Measurements from ENCODE around the gene ZNF275.
"Not testable (repeated sequence)": the region's sequence is repeated elsewhere in the genome, so short reads cannot be mapped to it uniquely, and the experiment has no call there.

ZNF275 gene

GRCh38 chrX:153361781-153362397, 27.9 kb downstream of the ZNF275 start:
- no peak for DNase-seq (ENCODE audit: low spot score)

- no peak for DNase-seq (ENCODE audit: low spot score)
Observed at GRCh38 chrX:153365670-153366069, 31.7 kb downstream of the ZNF275 start.

GRCh38 chrX:153366119-153366518, 32.2 kb downstream of the ZNF275 start:
- DNase-seq (ENCODE audit: low spot score): no peak

GRCh38 chrX:153366878-153367538, 33.1 kb downstream of the ZNF275 start:
- no peak for DNase-seq (ENCODE audit: low spot score)

- DNase-seq (ENCODE audit: low spot score): no peak
Observed at GRCh38 chrX:153370293-153371055, 36.5 kb downstream of the ZNF275 start.

GRCh38 chrX:153371256-153371655, 37.3 kb downstream of the ZNF275 start:
- no peak for DNase-seq (ENCODE audit: low spot score)

DNA sequence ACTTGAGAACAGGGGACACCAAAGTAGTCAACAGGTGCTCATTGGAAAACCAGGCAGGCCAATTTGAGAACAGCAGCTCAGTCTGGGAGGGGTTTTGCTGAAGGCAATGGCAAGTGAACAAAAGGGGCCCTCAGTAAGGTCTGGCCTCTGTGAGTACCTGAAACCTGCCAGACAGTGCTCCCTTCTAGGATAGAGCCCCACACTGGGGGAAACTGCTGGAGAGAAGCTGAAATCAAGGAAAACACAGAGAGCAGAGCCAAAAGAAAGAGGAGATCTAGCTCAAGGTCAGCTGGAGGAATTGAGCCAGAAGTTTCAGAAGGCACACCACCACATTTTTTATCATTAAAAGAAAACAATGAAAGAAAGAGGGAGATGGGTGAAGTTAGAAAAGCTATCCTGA, 39.0 kb downstream of the ZNF275 start:
- no peak for DNase-seq (ENCODE audit: low spot score)

DNA sequence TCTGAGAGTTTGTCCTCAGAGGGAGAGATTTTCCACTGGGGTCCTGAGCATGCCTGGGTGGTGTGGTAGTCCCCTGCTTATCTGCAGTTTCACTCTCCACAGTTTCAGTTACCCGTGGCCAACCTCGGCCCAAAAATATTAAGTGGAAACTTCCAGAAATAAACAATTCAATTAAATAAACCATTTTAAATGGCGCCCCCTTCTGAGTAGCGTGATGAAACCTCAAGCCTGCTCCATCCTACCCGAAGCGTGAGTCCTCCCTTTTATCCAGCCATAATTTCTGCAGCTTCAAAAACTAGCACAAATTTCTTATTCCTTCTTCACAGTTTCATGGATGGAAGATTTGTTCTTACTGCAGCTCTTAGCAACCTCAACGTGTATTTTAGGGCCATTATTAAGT, 40.5 kb downstream of the ZNF275 start:
- DNase-seq (ENCODE audit: low spot score): no peak

GRCh38 chrX:153375571-153375970, 41.6 kb downstream of the ZNF275 start:
- DNase-seq (ENCODE audit: low spot score): no peak

DNA sequence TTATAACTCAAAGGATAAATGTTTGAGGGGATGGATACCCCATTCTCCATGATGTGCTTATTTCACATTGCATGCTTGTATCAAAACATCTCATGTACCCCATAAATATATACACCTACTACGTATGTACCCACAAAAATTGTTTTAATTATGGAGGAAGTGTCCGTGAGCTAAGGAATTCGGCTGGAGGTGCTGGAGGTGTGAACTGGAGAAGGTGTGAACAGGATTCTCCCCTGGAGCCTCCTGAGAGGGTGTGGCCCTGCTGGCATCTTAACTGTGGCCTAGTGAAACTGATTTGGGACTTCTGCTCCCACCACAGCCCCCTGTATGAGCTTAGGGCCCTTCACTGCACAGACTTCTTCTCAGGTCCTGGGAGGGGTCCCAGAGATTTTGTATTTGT, 43.8 kb downstream of the ZNF275 start:
- DNase-seq (ENCODE audit: low spot score): no peak

DNA sequence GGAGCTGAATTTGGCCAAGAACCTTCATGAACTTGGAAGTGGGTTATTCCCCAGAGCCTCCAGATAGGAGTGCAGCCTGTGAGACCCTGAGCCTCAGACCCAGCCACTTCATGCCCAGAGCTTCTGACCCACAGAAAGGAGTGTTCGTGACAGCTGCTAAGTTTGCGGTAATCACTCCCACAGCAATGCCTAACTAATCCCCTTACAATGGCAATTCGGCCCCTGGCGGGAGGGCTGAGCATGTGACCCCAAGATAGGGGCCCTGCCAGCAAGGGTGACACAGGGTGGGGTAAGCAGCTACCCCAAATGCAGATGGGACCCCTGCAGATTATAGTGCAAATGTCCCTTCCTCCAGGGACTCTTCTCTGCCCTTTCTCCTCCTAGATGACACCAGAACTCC, 44.7 kb downstream of the ZNF275 start:
- DNase-seq (ENCODE audit: low spot score): no peak

GRCh38 chrX:153379508-153379907, 45.6 kb downstream of the ZNF275 start:
- DNase-seq (ENCODE audit: low spot score): no peak

- DNase-seq (ENCODE audit: low spot score): no peak
Observed at GRCh38 chrX:153379971-153380581, 46.1 kb downstream of the ZNF275 start.

GRCh38 chrX:153380691-153381090, 46.7 kb downstream of the ZNF275 start:
- no peak for DNase-seq (ENCODE audit: low spot score)

DNA sequence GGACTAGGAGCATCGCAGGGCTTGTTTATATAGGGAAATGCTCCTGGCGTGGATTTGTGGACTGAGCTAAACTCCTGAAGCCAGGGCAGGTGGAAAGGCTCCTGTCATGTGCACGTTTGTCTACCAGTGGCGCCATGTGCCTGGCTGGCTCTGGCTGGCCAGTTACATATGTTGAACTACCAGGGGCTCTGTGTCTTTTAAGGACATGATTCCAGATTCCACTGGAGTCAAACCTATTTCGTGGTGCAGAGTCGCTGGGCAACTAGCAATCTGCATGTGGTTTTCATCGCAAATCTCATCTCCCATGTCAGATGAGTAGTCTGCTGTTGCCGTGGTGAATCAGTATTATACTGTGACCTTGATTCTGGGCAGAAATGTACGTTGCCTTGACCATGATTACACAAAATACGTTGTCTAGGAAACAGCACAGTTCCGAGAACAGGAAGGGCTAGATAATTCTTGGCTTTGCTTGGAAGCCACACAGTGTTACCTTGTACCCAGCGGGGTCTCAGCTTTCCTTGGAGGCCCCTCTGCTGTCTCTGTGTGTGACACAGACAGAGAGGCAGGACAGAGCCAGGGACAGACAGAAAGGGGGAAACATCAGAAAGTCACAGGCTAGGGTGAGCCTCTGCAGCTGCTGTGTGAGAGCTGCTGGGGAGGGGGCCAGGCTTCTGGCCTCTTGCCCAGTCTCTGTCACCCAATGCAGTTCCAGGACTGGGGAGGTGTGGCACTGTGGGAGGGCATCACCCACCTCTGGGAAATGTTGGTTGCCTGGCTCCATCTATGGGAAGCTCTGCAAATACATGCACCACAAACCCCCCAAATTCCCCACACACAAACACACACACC, 48.0 kb downstream of the ZNF275 start:
- DNase-seq (ENCODE audit: low spot score): peak; percentile 10

DNA sequence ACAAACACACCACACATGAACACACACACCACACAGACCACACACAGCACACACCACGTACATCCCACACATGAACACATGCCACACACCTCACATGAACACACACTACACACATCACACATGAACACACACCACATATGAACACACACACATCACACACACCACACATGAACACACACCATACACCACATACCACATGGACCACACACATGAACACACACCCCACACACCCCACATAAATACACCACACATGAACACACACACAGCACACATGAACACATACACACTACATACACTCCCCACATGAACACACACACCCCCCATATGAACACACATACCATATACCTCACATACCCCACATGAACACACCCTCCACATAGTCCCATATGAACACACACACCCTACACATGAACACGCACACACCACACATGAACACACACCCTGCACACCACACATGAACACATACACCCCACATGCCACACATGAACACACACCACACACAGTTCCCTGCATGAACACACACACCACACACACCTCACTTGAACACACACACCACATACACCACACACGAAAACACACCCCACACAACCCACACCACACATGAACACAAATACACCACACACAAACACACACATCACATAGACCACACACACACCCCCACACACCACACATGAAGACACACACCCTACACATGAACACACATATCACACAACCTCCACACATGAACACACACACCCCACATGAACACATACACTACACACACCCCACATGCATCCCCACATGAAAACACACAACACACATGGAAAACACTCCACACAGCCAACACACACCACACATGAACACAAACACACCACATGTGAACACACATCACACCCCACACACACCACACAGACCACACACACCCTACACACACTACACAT, 48.9 kb downstream of the ZNF275 start:
- DNase-seq (ENCODE audit: low spot score): no peak

DNA sequence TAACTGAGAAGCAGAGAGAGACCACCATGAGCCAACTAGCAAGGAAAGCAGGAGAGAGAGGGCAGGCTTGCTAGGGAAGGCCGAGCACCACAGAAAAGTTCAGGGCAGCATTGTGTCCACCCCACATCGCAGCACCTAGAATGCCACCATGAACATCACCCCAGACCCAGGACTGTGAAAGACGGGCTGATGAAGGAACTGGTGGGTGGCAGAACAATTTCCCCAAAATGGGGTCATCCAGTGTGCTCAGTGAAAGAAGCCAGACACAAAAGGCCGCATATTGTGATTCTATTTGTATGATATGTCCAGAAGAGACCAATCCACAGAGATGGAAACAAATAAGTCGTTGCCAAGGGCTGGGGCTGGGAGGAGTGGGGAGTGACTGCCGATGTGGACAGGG, 50.4 kb downstream of the ZNF275 start:
- DNase-seq (ENCODE audit: low spot score): no peak

DNA sequence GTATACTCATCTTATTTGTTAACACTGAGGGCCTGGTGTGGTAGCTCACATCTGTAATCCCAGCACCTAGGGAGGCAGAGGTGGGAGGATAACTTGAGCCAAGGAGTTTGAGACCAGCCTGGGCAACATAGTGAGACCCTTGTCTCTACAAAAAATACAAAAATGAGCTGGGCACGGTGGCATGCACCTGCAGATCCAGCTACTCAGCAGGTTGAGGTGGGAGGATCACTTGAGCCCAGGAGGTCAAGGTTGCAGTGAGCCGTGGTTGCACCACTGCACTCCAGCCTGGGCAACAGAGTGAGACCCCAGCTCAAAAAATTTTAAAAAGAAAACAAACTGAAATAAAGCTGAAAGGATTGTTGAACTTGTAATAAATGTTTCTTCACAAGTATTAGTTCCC, 51.0 kb downstream of the ZNF275 start:
- DNase-seq (ENCODE audit: low spot score): not testable (repeated sequence)

- DNase-seq (ENCODE audit: low spot score): no peak
Observed at GRCh38 chrX:153386097-153386496, 52.1 kb downstream of the ZNF275 start.

GRCh38 chrX:153387345-153387744, 53.4 kb downstream of the ZNF275 start:
- DNase-seq (ENCODE audit: low spot score): no peak
